ENCODE results near the gene MET.

- TF ChIP-seq POLR2A (IDR thresholded peaks at IDR 0.05; ENCODE audit: low read length) (no peak), GATA1 (IDR thresholded peaks at IDR 0.05; ENCODE audit: low read depth, low read length) (no peak)
Measured at GRCh38 chr7:116630357-116630756, 41.6 kb upstream of the MET start.

All from erythroblast (primary cell).